Effector memory CD4-positive, alpha-beta T cell (primary cell): Measurements from ENCODE around the gene SH3D19.

Experiments used
- DNase-seq, 3 donors: peaks; one replicate each; pipeline ENCODE4 v3.0.0-alpha.2; 2020
- H3K27ac ChIP-seq: 2 replicates; pipeline ENCODE4 v1.7.0; 2013; ENCODE audit warnings: mild to moderate bottlenecking, low read length, moderate library complexity; ENCODE audit not compliant: insufficient read depth, poor library complexity, severe bottlenecking
- H3K27me3 ChIP-seq: replicated peaks from 2 replicates; pipeline ENCODE4 v1.7.0; 2013; ENCODE audit warnings: mild to moderate bottlenecking, low read length; ENCODE audit not compliant: insufficient read depth, control insufficient read depth, poor library complexity, severe bottlenecking
- H3K36me3 ChIP-seq: 2 replicates; pipeline ENCODE4 v1.7.0; 2013; ENCODE audit warnings: mild to moderate bottlenecking, low read length, moderate library complexity; ENCODE audit not compliant: control insufficient read depth, insufficient read depth
- H3K4me1 ChIP-seq: 2 replicates; pipeline ENCODE4 v1.7.0; 2013; ENCODE audit warnings: low read length, mild to moderate bottlenecking; ENCODE audit not compliant: control insufficient read depth, insufficient read depth, poor library complexity, severe bottlenecking
- H3K4me3 ChIP-seq: 2 replicates; pipeline ENCODE4 v1.7.0; 2013; ENCODE audit warnings: low read length, low read depth, mild to moderate bottlenecking; ENCODE audit not compliant: insufficient read depth, poor library complexity, severe bottlenecking
- H3K9me3 ChIP-seq: 2 replicates; pipeline ENCODE4 v1.7.0; 2013; ENCODE audit warnings: mild to moderate bottlenecking, low read length, moderate library complexity; ENCODE audit not compliant: control insufficient read depth

The SH3D19 gene

DNA sequence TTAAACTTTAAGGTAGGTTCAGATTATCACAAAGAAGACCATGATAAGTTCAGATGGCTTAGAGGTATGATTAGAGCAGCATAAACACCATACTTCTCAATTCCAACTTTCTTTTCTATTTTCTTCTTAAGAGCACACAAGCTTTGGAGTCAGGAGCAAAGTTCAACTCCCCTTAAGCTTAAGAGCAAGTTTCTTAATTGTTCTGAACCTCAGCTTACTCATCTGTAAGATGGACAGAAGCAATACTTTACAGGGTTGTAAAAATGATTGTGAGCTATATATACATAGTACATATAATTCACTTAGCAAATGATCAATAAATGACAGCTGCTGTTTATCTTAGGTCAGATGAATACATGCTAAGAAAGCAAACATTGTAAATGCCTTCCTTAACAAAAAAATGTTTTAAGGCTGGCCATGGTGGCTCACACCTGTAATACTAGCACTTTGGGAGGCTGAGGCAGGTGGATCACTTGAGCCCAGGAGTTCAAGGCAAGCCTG is 250.9 kb downstream of the SH3D19 start:
- no peaks in the 10 kb centered on the region for H3K36me3 ChIP-seq
- no peaks in the 10 kb centered on the region for H3K27me3 ChIP-seq
- H3K4me3 ChIP-seq = no peak overlapping the region
- no peak for DNase-seq
- no peaks in the 10 kb centered on the region for H3K9me3 ChIP-seq
- no peaks in the 10 kb centered on the region for H3K4me1 ChIP-seq
- no peak overlapping the region for H3K27ac ChIP-seq
